ENCODE results near the gene VAV2. TPM values are rescaled to one million over a fixed set of nuclear protein-coding genes. Genes with fewer than 3 reads are reported as not detected.
"Not testable (repeated sequence)": the region's sequence is repeated elsewhere in the genome, so short reads cannot be mapped to it uniquely, and the experiment has no call there.

VAV2 gene
- polyA plus RNA-seq, 1 donor: 17.3 TPM

DNA sequence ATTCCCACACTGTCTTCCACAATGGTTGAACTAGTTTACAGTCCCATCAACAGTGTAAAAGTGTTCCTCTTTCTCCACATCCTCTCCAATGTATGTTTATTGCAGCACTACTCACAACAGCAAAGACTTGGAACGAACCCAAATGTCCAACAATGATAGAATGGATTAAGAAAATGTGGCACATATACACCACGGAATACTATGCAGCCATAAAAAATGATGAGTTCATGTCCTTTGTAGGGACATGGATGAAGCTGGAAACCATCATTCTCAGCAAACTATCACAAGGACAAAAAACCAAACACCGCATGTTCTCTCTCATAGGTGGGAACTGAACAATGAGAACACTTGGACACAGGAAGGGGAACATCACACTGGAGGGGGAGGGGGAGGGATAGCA, 225.9 kb downstream of the VAV2 start:
- not testable (repeated sequence) for DNase-seq

DNA sequence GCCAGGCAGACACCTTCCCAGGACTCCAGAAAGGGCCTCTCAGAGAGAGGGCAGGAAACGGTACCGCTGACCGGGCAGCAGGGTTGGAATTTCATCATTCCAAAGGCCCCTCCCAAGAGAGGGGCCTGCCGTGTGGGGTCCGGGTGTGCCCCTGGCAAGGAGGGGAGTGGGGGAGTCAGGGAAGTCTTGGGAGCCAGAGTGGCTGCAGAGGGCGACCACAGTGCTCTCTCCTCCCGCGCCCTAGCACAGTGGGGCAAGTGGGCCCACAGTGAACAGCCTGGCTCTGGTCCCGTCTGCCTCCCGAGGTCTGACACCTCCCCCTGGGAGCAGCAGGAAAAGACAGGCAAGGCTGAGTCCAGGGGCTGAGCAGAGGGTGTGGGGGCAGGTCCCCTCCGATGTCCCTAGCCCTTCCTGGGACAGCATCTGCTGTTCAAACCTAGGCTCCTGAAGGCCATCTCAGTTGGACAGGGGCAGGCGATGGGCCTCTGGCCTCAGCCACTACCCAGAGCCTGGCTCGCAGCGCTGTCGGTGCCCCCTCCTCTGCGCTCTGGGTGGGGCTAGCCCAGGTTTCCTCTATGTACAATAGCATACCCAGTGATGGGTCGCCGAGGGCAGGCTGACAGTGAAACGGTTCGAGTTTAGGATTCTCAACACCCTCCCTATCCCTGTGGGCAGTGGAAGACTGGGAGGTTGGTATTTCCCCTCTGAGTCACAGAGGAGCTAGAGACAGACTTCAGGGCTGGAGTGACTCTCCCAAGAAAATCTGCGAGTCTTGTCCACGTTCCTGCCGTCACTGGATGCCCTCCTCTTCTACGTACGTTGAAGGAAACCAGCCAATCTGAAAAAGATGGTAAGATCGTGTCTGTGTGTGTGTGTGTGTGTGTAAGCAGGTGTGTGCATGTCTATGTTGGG, 228.6 kb downstream of the VAV2 start:
- DNase-seq: no peak

DNA sequence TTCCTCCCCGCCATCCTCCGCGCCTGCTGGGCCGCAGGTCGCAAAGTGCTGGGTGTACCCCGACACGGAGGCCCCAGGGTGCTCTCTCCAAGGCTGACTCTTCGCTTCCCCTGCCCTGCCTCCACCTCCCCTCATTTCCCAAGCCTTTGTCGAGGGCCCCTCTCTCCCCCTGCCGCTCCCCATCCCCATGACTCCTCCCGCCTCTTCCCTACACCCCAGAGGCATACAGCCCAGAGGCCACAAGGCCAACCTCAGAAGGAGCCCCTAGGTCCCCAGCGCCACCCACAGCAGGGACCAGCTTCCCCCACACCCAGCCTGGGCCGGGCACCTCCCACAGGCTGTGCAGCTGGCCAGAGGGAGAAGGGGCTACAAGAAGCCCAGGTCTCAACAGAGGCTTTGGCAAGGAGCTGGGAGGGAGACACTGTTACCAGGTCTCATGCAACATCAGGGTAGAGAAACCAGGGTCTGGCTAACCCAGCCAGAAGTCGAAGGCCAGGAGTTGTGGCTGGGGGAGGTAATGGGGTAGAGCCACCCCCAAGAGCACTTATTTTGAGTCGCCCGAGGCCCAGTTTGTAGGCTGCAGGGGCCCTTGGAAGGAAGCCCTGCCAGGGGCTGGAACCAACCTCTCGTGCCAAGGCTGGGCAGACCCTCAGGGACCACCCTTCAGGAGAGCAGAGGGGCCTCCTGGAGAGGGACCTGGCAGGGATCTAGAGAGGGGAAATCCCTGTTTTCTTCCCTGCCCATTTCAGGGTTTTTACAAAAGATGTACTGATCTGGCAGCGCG, 229.4 kb downstream of the VAV2 start:
- no peak for DNase-seq

DNA sequence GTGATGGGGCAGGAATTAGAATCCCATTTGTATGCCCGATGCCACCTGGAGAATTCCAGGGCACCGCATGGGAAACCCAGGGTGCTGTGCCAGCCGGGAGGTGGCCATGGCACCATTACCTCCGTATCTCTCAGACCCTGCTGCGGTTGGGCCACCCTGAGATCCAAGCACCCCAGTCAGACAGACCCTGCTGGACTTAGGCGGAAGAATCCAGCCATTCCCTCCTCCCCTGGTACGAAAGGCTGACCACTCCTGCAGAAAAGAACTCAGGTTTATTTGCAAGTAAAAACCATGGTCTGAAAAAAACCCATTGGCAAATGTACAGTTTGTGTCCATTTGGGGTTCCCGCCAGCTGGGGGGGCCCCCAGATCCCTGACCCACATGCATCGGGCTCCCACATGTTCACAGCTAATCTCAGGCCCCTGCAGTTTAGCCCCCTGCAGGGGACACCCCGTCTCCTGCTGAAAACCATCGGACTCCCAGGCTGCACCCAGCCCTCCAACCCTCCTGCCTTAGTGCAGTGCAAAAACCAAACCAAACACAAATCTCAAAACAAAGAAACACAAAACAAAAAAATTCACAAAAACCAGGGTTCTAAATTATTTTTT, 230.4 kb downstream of the VAV2 start:
- DNase-seq: no peak

DNA sequence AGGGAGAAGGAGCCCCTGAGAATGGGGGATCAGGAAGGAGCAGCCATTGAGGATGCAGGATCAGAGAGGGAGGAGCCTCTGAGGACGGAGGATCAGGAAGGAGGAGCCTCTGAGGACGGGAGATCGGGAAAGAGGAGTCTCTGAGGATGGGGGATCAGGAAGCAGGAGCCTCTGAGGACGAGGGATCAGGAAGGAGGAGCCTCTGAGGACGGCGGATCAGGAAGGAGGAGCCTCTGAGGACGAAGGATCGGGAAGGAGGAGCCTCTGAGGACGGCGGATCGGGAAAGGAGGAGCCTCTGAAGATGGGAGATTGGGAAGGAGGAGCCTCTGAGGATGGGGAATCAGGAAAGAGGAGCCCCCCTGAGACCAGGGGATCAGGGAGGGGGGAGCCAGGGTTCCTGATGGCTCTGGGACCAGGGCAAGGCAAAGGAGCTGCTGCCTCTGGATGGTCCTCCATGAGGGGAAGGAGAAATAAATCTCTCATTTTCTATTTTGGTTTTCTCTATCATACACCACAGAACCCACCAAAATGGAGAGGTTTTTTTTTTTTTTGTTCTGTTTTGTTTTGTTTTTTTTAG, 231.3 kb downstream of the VAV2 start:
- no peak for DNase-seq

DNA sequence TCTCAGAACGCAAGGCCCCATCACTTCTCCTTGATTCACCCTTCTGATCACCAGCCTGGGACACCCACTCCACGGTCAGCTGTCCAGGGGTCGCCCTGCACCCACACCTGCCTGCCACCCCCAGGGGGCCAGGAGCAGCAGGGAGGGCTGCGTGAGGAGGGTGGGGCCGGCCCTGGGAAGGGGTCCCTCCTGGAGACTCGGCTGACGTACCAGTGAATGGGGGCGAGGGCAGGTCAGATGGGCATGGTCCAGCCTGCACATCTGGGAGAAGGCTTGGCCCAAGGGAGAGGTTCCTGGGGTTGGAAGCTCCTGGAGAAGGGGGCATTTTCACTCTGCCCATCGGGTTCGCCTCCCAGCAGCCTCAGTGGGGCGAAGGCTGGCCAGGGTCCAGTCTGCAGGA, 232.2 kb downstream of the VAV2 start:
- DNase-seq: no peak

DNA sequence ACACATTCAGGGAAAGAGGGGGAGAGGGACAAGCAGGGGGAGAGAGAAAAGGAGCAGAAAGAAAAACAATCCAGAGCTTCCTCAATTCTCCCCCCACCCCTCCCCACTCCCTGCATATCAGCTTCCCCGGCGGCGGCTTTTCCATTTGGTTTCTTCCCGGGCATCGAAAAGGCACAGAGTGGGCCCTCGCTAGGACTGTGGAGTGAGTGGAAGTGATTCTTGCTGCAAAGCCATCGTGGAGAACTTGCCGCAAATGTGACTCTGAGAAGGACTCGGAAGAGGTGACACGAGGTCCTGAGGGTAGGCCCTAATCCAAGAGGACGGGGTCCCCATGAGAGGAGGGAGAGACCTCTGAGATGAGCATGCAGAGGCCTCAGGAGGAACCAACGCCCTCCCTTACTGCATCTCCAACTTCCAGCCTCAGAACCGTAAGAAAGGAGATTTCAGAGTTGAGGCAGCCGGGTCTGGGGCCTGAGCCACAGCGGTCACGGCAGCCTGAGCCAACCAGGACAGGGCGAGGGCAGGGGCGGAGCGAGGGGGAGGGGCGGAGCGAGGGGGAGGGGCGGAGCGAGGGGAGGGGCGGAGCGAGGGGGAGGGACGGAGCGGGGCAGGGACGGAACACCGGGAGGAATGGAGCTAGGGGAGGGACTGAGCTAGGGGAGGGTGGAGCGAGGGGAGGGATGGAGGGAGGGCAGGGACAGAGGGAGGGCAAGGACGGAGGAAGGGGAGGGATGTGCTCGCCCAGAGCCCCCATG, 232.8 kb downstream of the VAV2 start:
- DNase-seq: no peak

DNA sequence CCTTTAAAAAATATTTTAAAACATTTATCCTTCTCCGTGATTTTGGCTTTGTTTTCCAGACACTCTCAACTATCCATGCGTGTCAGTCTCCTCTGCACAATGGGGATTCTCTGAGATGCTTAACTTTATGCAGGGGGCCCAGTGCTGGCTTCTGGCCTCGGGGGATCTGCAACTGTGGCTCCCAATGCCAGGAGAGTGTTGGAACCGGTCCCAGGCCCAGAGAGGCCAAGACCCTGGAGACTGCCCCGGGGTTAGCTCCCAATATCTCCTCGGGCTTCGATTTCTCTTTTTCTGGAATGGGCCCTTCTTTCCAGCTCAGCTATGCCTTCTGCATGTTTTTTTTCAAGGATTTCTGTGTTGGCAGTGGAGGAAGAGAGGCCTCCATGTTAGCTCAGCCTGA, 233.9 kb downstream of the VAV2 start:
- DNase-seq: no peak

DNA sequence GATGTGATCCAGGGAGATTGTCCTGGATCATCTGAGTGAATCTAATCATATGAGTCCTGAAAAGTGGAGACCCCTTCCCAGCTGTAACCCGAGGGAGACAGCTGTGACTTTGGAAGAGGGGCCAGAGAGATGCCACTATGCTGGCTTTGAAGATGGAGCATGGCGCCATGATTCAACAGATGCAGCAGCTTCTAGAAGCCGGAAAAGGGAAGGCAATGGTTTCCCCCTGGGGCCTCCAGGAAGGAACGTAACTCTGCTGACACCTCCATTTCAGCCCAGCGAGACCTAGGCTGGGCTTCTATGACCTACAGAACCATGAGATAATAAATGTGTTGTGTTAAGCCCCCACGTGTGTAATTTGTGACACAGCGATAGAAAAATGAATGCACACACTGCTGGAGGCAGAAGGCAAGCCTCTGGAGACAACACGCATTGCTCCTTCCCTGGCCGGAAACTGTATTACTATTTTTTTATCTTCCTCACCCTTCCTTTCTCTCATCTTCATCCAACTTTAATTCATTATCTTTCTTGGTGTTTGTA, 237.4 kb downstream of the VAV2 start:
- no peak for DNase-seq

DNA sequence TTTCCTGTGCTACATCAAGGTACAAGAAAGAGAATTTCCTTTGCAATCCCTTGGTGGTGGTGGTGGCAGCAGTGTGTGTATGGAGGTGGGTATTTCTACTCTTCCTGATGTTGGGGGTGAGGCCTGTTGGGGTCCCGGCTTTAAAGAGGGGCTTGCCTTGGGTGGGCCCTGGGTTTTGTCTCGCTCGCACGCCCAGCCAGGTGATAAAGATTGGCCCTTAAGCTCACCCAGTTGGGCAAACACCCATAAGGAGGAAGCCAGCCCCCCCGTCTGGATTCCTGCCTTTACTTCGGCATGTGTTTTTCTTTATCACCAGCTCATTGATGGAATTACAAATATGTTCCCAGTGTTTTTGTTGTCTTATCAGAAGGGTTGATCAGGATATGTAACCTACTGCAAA, 237.9 kb downstream of the VAV2 start:
- DNase-seq: no peak

DNA sequence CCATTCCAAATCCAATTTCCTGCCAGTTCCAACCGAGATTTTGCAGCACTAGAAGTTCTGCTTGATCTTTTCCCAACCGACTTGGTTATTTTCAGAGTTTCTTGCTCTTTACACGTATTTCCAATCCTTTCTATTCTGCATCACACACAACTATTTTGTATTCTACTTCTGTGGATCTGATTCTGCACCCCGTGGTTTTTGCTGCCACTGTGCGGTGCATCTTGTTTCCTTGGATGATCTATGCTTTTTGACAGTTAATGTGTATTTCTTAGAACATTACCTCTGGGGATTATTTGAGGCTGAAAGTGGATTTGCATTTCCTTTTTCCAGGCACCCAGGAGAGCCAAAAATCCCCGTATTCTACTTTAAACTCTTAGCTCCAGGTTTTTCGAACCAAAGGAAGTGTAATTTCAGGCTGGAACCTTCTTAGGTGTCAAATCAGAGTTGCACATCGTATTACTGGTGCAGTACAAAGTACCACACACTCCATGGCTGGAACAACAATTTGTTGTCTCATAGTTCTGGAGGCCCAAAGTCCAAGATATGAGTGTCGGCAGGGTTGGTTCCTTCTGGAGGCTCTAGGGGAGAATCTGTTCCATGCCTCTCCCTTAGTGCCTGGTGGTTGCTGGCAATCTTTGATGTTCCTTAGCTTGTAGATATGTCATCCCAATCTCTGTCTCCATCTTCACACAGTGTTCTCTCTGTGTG, 239.2 kb downstream of the VAV2 start:
- DNase-seq: no peak

DNA sequence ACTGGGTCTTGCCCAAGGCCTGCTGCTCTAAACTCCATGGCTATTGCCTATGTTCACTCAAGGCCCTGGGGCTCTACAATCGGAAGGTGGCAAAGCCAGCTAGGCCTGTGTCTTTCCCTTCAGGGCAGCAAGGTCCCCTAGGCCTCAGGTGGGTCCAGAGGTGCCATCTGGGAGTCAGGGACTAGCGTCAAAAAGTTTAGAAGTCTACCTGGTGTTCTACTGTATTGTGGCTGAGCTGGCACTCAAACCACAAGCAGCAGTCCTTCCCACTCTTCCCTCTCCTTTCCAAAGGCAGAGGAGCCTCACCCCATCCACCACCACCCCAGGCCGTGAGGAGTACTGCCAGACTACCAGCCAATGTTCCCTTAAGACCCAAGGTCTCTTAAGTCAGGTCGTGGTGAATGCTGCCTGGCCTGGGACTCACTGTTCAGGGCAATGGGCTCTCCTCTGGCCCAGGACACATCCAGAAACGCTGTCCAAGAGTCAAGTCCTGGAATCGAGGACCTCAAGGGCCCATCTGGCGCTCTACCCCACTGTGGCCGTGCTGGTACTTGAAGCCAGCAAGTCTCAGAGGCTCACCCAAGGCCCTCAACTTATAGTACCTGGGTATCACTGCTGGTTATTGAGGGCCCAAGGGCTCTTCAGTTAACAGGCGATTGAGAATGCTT, 241.0 kb downstream of the VAV2 start:
- no peak for DNase-seq

DNA sequence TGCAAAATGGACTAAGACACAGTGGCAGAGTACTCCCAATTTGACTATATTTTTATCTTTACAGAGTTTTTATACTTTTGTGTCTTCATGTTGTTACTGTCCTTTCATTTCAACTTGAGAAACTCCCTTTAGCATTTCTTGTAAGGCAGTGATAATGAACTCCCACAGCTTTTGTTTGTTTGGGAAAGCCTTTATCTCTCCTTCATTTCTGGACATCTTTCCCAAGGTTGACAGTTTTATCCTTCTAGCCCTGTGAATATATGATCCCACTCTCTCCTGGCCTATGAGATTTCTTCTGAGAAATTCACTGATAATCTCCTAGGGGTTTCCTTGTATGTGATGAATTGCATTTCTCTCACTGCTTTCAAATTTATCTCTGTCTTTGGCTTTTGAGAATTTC, 244.8 kb downstream of the VAV2 start:
- no peak for DNase-seq

DNA sequence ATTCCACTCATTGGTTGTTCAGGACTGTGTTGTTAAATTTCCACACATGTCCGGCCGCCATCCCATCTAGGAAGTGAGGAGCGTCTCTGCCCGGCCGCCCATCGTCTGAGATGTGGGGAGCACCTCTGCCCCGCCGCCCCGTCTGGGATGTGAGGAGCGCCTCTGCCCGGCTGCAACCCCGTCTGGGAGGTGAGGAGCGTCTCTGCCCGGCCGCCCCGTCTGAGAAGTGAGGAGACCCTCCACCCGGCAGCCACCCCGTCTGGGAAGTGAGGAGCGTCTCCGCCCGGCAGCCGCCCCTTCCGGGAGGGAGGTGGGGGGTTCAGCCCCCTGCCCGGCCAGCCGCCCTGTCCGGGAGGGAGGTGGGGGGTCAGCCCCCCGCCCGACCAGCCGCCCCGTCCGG, 247.6 kb downstream of the VAV2 start:
- DNase-seq: not testable (repeated sequence)

DNA sequence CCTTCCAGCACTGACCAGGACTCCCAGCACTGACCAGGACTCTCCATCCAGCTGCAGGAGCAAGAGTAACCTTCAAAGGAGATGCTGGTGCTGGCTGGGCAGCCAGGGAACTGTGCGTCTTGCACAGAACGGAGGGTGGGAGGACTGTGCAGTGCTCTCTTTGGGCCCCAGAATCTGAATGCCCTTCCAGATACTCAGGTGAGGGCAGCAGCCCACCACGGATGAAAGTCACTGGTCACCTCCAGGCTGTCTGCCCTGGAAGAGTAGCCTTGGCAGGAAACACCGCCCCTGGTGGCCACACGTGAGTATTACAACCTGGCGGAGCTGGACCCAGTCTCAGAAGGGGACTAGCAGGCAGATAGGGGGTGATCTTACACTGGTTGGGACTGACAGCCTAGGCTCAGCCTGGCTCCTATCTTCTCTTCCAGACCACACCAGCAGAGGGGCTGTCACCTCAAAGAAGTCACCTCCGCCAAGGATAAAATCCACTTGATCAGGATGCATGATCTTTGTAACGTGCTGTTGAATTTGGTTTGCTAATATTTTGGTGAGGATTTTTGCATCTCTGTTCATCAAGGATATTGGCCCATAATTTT, 249.2 kb downstream of the VAV2 start:
- peak; percentile 73 for DNase-seq

DNA sequence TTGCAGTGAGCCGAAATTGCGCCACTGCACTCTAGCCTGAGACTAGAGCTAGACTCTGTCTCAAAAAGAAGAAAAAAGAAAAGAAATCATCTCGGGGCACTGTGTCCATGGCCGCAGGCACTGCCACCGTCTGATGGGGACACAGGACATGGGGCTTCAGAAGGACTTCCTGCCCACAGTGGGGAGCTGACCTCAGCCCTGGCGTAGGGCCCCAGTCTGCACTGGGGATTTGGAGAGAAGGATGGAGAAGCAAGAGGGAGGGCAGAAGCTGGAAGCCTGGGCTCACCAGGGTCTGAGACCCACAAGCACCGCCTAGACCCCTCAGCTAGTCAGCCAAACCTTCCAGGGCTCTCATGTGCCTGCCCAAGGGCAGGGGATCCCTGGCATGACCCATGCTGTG, 249.9 kb downstream of the VAV2 start:
- no peak for DNase-seq

DNA sequence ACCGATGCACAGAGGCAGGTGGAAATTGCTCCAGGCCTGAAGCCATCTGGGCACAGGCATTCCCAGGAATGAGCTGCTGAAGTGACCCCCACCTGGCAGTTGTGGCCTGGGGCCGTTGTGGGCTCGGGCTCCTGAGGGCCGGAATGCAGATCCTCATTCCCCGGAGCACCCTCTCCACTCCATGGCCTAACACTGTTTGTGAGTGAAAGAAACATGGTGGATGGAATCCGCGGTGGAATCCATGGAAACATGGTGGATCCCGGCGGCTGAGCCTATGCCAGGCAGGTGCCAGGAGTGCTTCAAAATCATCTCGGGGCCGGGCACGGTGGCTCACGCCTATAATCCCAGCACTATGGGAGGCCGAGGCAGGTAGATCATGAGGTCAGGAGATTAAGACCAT, 250.4 kb downstream of the VAV2 start:
- DNase-seq: no peak

DNA sequence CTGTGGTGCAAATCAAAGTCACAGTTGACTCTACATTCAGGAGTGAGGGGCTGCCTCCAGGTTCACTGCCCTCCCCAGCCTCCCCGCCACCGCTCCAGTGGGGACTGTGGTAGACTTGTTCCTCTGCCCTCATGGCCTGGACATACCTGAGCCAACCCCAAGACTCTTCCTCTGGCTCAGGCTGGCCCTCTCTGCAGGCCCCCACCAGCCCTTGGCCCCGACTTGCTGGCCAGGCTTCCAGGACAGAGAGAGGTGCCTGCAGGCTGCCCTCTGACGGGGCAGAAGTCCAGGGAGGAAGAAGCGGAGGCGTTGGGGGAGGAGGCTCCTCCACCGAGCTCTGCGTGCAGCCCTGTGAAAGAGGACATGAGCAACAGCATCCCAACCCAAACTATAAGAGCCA, 251.2 kb downstream of the VAV2 start:
- DNase-seq: no peak

DNA sequence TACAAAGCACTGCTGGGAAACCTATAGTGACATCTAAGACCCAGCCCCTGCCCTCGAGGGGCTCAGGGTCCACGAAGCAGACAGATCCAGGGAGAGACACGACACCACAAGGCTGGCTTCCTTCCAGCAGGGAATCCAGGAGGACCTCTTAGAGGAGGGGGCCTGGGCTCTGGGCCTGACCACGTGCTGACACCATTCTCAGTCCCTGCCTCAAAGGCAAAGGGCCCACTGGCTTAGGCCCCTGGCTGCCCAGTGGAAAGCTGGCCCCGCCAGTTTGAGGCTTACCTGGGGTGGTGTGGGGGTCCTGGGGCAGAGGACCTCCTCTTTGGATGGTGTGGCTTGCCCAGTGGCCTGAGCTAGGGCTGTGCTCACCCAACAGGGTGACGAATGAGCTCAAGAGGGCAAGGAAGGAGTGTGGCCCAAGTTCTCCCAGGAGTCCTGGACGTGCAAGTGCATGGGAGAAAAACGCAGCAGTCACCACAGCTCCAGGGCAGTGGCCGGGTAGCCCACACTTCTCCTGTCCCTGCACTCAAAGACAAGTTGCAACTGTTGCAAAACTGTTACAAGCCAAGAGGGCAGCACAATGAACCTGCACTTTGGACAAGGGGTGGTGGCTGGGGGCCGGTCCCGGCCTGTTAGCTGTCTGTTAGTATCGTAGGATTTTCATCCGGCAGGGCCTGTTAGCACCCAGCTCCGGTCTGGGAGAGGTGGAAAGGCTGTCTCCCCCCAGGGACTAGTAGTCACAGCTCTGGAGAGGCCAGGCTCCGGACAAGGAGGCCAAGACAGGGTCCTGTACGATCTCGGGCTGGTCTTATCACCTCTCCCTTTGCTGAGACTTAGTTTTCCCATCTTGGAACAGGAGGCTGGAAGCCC, 252.5 kb downstream of the VAV2 start:
- no peak for DNase-seq

Measured in hindlimb muscle (tissue), 1 donor.